ENCODE results near the gene INPP5D.

Gene INPP5D

DNA sequence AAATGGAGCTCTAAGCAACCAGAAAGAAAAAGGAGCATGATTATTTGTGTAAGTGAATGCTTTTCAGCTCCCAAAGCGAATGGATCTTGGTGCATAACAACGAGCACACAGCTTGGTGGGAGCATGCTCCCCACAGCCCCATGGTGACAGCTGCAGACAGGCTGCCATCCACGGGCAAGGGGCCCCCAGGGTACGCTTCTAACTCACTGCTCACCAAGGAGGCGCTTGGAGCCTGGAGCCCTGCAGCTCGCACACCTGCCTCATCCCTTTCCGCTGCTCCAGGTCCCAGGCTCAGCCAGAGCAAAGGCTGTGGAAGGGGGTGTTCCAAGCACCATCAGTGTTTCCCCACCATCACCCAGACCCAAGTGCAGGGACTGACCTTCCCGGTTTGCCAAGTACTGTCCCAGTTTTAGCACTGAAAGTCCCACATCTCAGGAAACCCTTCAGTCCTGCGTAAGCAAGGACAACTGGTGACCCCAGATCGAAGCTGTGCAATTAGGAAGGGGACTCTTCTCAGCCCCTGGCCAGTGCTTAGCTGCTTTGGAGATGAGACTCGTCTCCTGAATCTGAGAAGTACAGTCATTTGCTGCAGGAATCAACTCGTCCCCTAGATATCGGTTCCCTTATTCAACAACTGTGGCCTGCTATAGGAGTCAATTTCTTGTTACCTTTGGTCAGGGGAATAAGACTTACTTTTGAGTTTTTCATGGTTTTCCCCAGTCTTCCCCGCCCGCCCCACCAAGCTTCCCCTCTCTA lies 141.3 kb downstream of the INPP5D start:
- H3K4me3 ChIP-seq (replicated peaks; ENCODE audit: low read depth, low read length), result no peak overlapping the region
- TF ChIP-seq, protein P1, sequence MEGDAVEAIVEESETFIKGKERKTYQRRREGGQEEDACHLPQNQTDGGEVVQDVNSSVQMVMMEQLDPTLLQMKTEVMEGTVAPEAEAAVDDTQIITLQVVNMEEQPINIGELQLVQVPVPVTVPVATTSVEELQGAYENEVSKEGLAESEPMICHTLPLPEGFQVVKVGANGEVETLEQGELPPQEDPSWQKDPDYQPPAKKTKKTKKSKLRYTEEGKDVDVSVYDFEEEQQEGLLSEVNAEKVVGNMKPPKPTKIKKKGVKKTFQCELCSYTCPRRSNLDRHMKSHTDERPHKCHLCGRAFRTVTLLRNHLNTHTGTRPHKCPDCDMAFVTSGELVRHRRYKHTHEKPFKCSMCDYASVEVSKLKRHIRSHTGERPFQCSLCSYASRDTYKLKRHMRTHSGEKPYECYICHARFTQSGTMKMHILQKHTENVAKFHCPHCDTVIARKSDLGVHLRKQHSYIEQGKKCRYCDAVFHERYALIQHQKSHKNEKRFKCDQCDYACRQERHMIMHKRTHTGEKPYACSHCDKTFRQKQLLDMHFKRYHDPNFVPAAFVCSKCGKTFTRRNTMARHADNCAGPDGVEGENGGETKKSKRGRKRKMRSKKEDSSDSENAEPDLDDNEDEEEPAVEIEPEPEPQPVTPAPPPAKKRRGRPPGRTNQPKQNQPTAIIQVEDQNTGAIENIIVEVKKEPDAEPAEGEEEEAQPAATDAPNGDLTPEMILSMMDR (IDR thresholded peaks at IDR 0.05; ENCODE audit: low read length, missing control alignments), result no peak

DNA sequence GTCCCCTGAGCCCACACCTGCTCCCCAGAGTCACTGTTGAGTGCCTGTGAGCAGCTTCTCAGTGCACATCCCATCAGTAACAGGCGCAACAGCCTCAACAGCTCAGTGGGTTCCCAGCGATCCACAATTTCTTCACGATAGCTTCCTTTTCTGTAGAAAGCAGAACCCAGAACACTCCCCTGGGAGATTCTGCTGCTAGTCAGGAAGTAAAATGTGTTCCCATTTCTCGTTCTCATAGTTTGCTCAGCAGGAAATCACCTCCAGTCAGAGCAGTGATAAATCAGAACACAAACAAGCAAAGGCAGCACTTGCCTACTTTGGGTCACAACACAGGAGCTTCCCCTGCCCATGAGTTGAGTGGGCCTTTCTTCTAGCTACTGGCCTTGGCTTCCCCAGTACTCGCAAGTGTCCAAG lies 142.4 kb downstream of the INPP5D start:
- no peak overlapping the region for H3K4me3 ChIP-seq (replicated peaks; ENCODE audit: low read depth, low read length)
- no peak for DNase-seq (ENCODE audit: low read depth)
- TF ChIP-seq, protein P1 (IDR thresholded peaks at IDR 0.05; ENCODE audit: low read length, missing control alignments), result no peak

More for the DNA sequence above, 141.3 kb downstream of the INPP5D start:
- DNase-seq (ENCODE audit: low read depth), result no peak

DNA sequence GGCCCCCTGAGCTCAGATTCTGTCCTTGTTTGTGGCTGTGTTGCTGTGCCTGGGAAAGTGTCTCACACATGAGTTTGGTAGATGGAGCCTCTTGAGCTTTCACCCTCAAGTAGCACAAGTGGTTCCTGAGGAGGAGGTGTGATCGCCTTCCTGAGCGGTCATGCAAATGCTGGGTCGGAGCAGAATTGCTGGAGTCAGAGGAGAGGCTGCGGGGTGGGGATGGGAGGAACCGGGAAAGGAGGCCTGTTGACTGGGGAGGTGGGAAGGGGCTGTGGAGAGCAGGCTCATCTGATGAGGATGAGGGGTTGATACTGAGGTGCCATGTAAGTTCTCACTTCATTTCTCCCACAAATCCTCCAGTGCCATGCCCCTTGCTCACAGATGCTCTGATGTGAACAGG lies 142.9 kb downstream of the INPP5D start:
- no peak for DNase-seq (ENCODE audit: low read depth)
- TF ChIP-seq, protein P1 (IDR thresholded peaks at IDR 0.05; ENCODE audit: low read length, missing control alignments), result no peak
- no peak overlapping the region for H3K4me3 ChIP-seq (replicated peaks; ENCODE audit: low read depth, low read length)

DNA sequence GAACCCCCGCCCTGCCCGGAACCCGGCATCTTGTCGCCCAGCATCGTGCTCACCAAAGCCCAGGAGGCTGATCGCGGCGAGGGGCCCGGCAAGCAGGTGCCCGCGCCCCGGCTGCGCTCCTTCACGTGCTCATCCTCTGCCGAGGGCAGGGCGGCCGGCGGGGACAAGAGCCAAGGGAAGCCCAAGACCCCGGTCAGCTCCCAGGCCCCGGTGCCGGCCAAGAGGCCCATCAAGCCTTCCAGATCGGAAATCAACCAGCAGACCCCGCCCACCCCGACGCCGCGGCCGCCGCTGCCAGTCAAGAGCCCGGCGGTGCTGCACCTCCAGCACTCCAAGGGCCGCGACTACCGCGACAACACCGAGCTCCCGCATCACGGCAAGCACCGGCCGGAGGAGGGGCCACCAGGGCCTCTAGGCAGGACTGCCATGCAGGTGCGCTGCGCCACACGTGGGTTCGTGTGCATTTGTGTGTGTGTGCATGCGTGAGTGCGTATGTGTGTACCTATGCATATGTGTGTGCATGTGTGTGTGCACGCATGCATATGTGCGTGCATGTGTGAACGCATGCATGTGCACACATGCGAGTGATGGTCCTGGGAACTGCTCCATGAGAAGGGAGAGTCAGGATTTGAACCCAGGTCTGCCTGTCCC lies 144.3 kb downstream of the INPP5D start:
- no peak overlapping the region for H3K4me3 ChIP-seq (replicated peaks; ENCODE audit: low read depth, low read length)
- no peak for DNase-seq (ENCODE audit: low read depth)
- TF ChIP-seq, protein P1 (IDR thresholded peaks at IDR 0.05; ENCODE audit: low read length, missing control alignments), result no peak

DNA sequence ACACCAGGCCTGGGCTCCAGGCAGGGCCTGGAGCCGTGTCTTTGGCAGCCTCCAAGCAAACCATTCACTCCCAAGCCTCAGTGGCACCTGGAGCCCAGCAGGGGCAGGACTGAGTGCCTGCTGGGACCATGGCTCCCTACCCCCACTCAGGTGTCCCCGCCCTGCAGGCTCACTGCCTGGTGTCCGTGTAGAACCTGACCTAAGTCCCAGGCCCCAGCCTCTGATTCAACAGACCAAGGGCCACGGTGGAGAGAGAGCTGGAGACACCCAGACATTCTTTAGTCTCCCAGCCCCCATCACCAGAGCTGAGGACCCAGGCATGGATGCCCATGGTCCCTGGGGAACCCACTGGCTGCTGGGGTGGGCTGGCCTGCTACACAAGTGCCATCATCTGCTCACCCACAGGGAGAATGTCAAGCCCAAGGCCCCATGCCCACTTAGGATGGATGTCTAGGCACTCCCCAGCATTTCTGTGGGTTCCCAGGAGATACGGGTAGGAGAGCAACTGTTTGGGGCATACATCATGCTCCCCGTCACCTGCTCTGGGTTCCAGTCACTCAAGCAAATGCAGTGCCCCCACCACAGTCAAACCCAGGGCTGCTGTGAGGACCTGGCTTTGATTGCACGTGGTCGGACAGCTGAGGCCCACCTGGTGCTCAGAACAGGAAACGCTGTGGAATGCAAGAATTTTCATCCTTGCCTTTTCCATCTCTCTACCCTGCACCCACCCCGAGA lies 148.4 kb downstream of the INPP5D start:
- TF ChIP-seq, protein P1 (IDR thresholded peaks at IDR 0.05; ENCODE audit: low read length, missing control alignments), result no peak
- no peak overlapping the region for H3K4me3 ChIP-seq (replicated peaks; ENCODE audit: low read depth, low read length)
- no peak for DNase-seq (ENCODE audit: low read depth)

DNA sequence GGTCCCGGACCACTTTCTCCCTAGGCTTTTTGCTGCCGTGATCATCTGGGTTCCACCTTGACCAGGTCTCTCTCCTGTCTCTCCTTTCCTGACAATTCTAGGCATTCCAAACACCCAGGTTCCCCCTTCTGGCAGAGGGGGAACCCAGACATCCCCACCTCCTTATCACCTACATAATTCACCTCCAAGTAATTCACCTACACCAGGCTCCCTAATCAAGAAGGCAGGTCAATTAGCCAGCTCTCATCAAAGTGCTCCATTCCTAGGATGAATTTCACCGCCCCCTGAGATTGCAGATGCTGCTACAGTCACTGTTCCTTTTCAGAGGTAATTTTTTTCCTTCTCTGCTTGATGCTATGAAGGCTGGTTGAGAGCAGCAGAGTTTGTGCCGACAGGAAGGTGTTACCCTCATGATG lies 149.0 kb downstream of the INPP5D start:
- no peak for DNase-seq (ENCODE audit: low read depth)
- TF ChIP-seq, protein P1 (IDR thresholded peaks at IDR 0.05; ENCODE audit: low read length, missing control alignments), result no peak
- no peak overlapping the region for H3K4me3 ChIP-seq (replicated peaks; ENCODE audit: low read depth, low read length)
